OCI-LY7 (cell line): ENCODE measurements around the gene SERGEF.

ENCODE experiments used
- EZH2phosphoT487 ChIP-seq: fragments of 200-600 bp; sonication (generic); IDR thresholded peaks from 2 replicates; pipeline ENCODE4 v1.6.1; 2018; ENCODE audit warnings: low read depth, borderline replicate concordance, mild to moderate bottlenecking, mixed run types, antibody characterized with exemption, low read length, moderate library complexity, mixed read lengths
- TF ChIP-seq, protein P1 (sequence below): fragments of 200-600 bp; sonication (generic); conservative IDR thresholded peaks from 2 replicates; pipeline ENCODE4 v1.5.1; 2014; ENCODE audit warnings: mild to moderate bottlenecking, antibody characterized with exemption, low read length, moderate library complexity, mixed read lengths

DNA sequence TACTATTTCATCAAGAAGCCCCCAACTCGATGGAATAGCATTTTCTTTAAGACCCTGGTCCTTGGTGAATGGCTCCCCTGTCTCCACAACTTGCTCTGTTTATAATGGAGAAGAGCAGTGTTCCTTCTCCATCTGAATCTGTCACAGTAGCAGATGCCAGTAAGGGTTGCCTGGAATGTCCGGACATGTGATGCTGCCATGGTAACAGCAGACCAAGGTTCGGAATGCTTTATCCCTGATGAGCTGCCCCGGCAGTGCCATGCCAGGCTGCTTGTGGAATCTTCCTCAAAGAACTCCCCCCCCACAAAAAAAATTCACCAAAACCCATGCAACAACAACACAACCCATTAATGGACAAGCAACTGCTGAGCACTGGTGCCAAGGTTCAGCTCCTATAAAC, 205.8 kb downstream of the SERGEF start:
- TF ChIP-seq, protein P1, sequence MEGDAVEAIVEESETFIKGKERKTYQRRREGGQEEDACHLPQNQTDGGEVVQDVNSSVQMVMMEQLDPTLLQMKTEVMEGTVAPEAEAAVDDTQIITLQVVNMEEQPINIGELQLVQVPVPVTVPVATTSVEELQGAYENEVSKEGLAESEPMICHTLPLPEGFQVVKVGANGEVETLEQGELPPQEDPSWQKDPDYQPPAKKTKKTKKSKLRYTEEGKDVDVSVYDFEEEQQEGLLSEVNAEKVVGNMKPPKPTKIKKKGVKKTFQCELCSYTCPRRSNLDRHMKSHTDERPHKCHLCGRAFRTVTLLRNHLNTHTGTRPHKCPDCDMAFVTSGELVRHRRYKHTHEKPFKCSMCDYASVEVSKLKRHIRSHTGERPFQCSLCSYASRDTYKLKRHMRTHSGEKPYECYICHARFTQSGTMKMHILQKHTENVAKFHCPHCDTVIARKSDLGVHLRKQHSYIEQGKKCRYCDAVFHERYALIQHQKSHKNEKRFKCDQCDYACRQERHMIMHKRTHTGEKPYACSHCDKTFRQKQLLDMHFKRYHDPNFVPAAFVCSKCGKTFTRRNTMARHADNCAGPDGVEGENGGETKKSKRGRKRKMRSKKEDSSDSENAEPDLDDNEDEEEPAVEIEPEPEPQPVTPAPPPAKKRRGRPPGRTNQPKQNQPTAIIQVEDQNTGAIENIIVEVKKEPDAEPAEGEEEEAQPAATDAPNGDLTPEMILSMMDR: no peak
- TF ChIP-seq EZH2phosphoT487: no peak
